SU-DHL-6 (cell line): Measurements from ENCODE around the gene PPM1N.

Experiments
- H2AFZ ChIP-seq: fragments of 200-600 bp; sonication (generic); 2 replicates; pipeline ENCODE4 v1.6.1; 2014; ENCODE audit warnings: low read depth, mild to moderate bottlenecking, moderate library complexity, mixed read lengths, antibody characterized with exemption, low read length; ENCODE audit not compliant: severe bottlenecking
- H3F3A ChIP-seq: fragments of 200-600 bp; shearing (Covaris generic); 2 replicates; pipeline ENCODE4 v1.6.0; 2016; ENCODE audit warnings: antibody characterized with exemption, mild to moderate bottlenecking; ENCODE audit not compliant: insufficient read depth
- H3K27ac ChIP-seq: fragments of 200-600 bp; sonication (generic); 2 replicates; pipeline ENCODE4 v1.5.1; 2016; ENCODE audit warnings: low read depth, mild to moderate bottlenecking, low read length, moderate library complexity, mixed read lengths
- H3K27me3 ChIP-seq: fragments of 200-600 bp; sonication (generic), shearing (Covaris generic); 2 replicates; pipeline ENCODE4 v1.6.0; 2014; ENCODE audit warnings: mild to moderate bottlenecking, low read length
- H3K36me3 ChIP-seq: fragments of 200-600 bp; sonication (generic); 2 replicates; pipeline ENCODE4 v1.6.1; 2014; ENCODE audit warnings: mild to moderate bottlenecking, low read length, mixed read lengths
- H3K4me2 ChIP-seq: fragments of 300-600, 200-600 bp; shearing (Covaris generic), sonication (generic); 2 replicates; pipeline ENCODE4 v1.6.0; 2014; ENCODE audit warnings: low read length, low read depth, mild to moderate bottlenecking; ENCODE audit not compliant: poor library complexity, severe bottlenecking
- H3K4me3 ChIP-seq: fragments of 200-600 bp; sonication (generic); 2 replicates; pipeline ENCODE4 v1.5.1; 2014; ENCODE audit warnings: antibody characterized with exemption, low read length, mild to moderate bottlenecking, mixed read lengths; ENCODE audit not compliant: insufficient read depth, poor library complexity, severe bottlenecking
- H3K79me2 ChIP-seq: fragments of 200-600 bp; sonication (generic); 2 replicates; pipeline ENCODE4 v1.6.1; 2014; ENCODE audit warnings: mild to moderate bottlenecking, low read length, moderate library complexity; ENCODE audit not compliant: insufficient read depth
- H3K9ac ChIP-seq: fragments of 200-600 bp; sonication (generic); 2 replicates; pipeline ENCODE4 v1.7.0; 2014; ENCODE audit warnings: mild to moderate bottlenecking, low read length
- H3K9me2 ChIP-seq: fragments of 200-600 bp; sonication (generic); replicated peaks from 2 replicates; pipeline ENCODE4 v1.6.1; 2014; ENCODE audit warnings: low read length; ENCODE audit not compliant: insufficient read depth
- H3K9me3 ChIP-seq: fragments of 200-600 bp; sonication (generic); 2 replicates; pipeline ENCODE4 v1.6.1; 2014; ENCODE audit warnings: low read length, mixed read lengths; ENCODE audit not compliant: insufficient read depth
- H4K20me1 ChIP-seq: fragments of 200-600 bp; sonication (generic); 2 replicates; pipeline ENCODE4 v1.6.1; 2014; ENCODE audit warnings: low read depth, mild to moderate bottlenecking, antibody characterized with exemption, low read length, moderate library complexity, mixed read lengths
- EZH2phosphoT487 ChIP-seq: fragments of 200-600 bp; sonication (generic), shearing (Covaris generic); conservative IDR thresholded peaks from 2 replicates; pipeline ENCODE4 v1.6.1; 2018; ENCODE audit warnings: mild to moderate bottlenecking, antibody characterized with exemption, low read length, moderate library complexity, mixed read lengths
- TF ChIP-seq, protein P1 (sequence below): fragments of 200-600 bp; sonication (generic); IDR thresholded peaks from one replicate; pipeline ENCODE4 v1.5.1; 2017; ENCODE audit warnings: antibody characterized with exemption, mild to moderate bottlenecking, low read length, moderate library complexity; ENCODE audit not compliant: insufficient read depth, poor library complexity, severe bottlenecking

The PPM1N gene

DNA sequence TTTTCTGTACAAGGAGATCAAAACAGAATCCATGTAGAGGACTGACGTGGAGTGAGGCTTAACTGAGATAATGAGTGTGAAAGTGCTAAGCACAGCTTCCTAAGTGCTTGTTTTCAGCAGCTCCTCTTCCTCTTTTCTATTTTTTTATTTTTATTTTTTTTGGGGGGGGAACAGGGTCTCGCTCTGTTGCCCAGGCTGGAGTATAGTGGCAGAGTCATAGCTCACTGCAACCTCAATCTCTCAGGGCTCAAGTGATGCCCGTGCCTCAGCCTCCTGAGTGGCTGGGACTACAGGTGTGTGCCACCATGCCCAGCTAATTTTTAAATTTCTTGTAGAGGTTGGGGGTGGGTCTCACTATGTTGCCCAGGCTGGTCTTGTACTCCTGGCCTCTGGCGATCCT, 36.1 kb upstream of the PPM1N start:
- Histone ChIP-seq H3K79me2 (no peaks in the 10 kb centered on the region), H3K9me2 (no peaks in the 10 kb centered on the region), H3K9ac (no peak overlapping the region), H3F3A (no peaks in the 10 kb centered on the region), H3K27me3 (no peaks in the 10 kb centered on the region), H3K27ac (no peak overlapping the region), H3K36me3 (no peaks in the 10 kb centered on the region), H2AFZ (no peak overlapping the region), H3K4me3 (no peak overlapping the region), H4K20me1 (no peaks in the 10 kb centered on the region), H3K9me3 (no peaks in the 10 kb centered on the region), H3K4me2 (no peak overlapping the region)
- TF ChIP-seq, protein P1, sequence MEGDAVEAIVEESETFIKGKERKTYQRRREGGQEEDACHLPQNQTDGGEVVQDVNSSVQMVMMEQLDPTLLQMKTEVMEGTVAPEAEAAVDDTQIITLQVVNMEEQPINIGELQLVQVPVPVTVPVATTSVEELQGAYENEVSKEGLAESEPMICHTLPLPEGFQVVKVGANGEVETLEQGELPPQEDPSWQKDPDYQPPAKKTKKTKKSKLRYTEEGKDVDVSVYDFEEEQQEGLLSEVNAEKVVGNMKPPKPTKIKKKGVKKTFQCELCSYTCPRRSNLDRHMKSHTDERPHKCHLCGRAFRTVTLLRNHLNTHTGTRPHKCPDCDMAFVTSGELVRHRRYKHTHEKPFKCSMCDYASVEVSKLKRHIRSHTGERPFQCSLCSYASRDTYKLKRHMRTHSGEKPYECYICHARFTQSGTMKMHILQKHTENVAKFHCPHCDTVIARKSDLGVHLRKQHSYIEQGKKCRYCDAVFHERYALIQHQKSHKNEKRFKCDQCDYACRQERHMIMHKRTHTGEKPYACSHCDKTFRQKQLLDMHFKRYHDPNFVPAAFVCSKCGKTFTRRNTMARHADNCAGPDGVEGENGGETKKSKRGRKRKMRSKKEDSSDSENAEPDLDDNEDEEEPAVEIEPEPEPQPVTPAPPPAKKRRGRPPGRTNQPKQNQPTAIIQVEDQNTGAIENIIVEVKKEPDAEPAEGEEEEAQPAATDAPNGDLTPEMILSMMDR = no peak
- TF ChIP-seq EZH2phosphoT487 = no peak

DNA sequence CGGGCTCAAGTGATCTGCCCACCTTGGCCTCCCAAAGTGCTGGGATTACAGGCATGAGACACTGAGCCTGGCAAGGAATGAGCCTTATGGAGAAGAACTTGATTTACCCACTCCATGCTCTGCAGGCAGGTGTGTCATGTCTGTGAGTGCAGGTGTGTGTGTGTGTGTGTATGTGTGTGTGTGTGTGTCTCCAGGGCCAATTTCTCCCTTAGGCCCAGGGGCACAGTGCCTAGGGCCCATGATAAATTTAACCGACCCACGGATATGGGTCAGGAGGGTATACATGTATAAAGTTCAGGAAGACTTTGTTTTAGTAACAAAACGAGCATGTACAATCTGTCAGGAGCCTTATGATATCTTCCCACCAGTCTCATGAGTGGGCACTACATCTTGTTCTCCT, 35.0 kb upstream of the PPM1N start:
- no peak overlapping the region for H2AFZ ChIP-seq
- H3K4me3 ChIP-seq = no peak overlapping the region
- H3K27me3 ChIP-seq = no peaks in the 10 kb centered on the region
- TF ChIP-seq, protein P1 = no peak
- no peak for TF ChIP-seq EZH2phosphoT487
- H3K79me2 ChIP-seq = no peaks in the 10 kb centered on the region
- H3K9me2 ChIP-seq = no peaks in the 10 kb centered on the region
- H3F3A ChIP-seq = 0 out of 2 replicates have a peak, but pooled peaks cover 3% of the 10 kb centered on the region
- no peaks in the 10 kb centered on the region for H3K9me3 ChIP-seq
- H3K36me3 ChIP-seq = no peaks in the 10 kb centered on the region
- no peak overlapping the region for H3K4me2 ChIP-seq
- H3K9ac ChIP-seq = no peak overlapping the region
- H3K27ac ChIP-seq = no peak overlapping the region
- no peaks in the 10 kb centered on the region for H4K20me1 ChIP-seq

DNA sequence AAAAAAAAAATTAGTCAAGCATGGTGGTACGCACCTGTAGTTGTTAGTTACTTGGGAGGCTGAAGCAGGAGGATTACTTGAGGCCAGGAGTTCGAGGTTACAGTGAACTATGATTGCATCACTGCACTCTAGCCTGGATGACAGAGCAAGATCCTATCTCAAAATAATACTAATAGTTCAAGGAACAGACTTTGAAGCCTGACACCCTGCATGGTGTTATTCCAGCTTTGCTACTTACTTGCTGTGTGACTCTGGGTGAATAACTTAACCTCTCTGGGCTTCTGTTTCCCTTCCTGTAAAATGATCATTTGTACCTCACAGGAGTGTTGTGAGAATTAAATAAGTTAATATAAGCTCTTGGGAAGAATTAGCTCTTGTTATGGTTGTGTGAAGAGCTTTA, 34.0 kb upstream of the PPM1N start:
- Histone ChIP-seq H3K9me2 (no peaks in the 10 kb centered on the region), H4K20me1 (no peaks in the 10 kb centered on the region), H3K9ac (no peak overlapping the region), H3K27me3 (no peaks in the 10 kb centered on the region), H3K4me2 (no peak overlapping the region), H3K9me3 (no peaks in the 10 kb centered on the region), H2AFZ (no peak overlapping the region), H3K4me3 (no peak overlapping the region), H3F3A (0 out of 2 replicates have a peak, but pooled peaks cover 3% of the 10 kb centered on the region), H3K79me2 (no peaks in the 10 kb centered on the region), H3K36me3 (no peaks in the 10 kb centered on the region), H3K27ac (no peak overlapping the region)
- TF ChIP-seq EZH2phosphoT487 = no peak
- TF ChIP-seq, protein P1 = no peak
